Measurements from ENCODE around the gene TSSK2.
"Not testable (repeated sequence)": the region's sequence is repeated elsewhere in the genome, so short reads cannot be mapped to it uniquely, and the experiment has no call there.

The TSSK2 gene

DNA sequence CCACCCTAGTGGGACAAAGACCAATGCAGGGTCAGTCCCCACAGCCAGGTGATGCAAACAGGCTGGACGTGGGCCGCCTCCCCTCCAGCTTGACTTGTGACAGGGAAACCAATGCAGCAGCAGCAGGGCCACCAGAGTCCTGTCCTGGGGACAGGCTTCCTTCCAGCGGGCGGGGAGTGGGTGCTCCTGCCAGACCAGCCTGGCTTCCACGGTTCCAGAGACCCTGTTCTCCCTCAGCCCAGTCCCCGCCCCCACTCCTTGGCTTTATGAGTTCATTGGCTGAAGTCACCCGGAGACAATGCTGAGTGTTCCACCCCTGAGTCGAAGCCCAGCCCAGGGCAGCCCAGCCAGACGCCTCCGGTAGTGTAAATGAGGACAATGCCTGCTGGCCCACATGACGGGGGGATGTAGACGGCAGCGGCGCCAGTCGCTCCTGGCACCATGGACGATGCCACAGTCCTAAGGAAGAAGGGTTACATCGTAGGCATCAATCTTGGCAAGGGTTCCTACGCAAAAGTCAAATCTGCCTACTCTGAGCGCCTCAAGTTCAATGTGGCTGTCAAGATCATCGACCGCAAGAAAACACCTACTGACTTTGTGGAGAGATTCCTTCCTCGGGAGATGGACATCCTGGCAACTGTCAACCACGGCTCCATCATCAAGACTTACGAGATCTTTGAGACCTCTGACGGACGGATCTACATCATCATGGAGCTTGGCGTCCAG lies at the start of gene TSSK2:
Gene TSSK2, plus strand, starts transcription at position 350 of the 726 bp plus-strand sequence. Its CDS starts 92 bp downstream, at position 442.
- no peak for DNase-seq (ENCODE audit: low read depth in 2 of 2)

DNA sequence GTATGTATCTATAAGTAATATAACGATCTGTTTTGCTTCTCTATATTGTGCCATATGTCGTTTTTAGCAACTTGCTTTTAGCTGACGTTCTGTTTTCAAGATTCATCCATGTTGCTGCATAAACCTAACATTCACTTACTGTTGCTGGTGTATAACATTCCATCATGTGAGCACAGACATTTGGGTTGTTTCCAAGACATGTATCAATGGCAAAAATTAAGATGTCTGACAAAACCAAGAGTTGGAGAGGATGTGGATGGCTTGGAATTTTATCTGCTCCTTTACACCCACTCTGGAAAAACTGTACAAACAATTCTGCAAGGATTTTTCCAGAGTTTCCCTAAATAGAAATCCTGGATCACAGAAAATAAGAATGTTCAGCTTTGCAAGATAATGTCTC lies 49.8 kb upstream of the TSSK2 start:
- DNase-seq (ENCODE audit: low read depth in 2 of 2) = no peak

DNA sequence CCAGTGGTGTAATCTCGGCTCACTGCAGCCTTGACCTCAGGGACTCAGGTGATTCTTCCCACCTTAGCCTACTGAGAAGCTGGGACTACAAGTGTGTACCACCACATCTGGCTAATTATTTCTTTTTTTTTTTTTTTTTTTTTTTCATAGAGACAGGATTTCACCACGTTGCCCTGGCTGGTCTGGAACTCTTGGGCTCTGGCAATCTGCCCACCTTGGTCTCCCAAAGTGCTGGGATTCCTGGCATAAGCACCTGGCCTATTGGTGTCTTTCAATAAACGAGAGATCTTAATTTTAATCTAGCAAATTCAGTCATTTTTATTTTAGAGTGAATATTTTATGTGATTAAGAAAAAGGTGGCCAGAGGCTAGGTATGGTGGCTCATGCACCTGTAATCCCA lies 49.0 kb upstream of the TSSK2 start:
- DNase-seq (ENCODE audit: low read depth in 2 of 2) = no peak

DNA sequence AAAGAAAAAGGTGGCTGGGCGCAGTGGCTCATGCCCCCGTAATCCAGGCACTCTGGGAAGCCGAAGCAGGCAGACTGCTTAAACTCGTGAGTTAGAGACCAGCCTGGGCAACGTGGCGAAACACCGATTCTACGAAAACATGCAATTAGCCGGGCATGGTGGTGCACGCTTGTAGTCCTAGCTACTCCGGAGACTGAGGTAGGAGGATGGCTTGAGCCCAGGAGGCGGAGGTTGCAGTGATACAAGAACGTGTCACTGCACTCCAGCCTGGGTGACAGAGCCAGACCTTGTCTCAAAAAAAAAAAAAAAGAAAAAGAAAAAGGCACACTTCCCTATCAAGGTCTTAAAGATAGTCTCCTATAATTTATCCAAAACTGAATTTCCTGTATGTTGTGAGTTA lies 48.3 kb upstream of the TSSK2 start:
- DNase-seq (ENCODE audit: low read depth in 2 of 2) = no peak

DNA sequence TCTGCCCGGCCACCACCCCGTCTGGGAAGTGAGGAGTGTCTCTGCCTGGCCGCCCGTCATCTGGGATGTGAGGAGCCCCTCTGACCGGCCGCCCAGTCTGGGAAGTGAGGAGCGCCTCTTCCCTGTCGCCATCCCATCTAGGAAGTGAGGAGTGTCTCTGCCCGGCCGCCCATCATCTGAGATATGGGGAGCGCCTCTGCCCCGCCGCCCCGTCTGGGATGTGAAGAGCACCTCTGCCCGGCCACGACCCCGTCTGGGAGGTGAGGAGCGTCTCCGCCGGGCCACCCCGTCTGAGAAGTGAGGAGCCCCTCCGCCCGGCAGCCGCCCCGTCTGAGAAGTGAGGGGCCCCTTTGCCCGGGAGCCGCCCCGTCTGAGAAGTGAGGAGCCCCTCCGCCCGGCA lies 47.0 kb upstream of the TSSK2 start:
- DNase-seq (ENCODE audit: low read depth in 2 of 2) = not testable (repeated sequence)

DNA sequence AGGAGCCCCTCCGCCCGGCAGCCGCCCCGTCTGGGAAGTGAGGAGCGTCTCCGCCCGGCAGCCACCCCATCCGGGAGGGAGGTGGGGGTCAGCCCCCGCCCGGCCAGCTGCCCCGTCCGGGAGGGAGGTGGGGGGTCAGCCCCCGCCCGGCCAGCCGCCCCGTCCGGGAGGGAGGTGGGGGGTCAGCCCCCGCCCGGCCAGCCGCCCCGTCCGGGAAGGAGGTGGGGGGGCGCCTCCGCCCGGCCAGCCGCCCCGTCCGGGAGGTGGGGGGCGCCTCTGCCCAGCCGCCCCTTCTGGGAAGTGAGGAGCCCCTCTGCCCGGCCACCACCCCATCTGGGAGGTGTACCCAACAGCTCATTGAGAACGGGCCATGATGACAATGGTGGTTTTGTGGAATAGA lies 46.5 kb upstream of the TSSK2 start:
- DNase-seq (ENCODE audit: low read depth in 2 of 2) = not testable (repeated sequence)

DNA sequence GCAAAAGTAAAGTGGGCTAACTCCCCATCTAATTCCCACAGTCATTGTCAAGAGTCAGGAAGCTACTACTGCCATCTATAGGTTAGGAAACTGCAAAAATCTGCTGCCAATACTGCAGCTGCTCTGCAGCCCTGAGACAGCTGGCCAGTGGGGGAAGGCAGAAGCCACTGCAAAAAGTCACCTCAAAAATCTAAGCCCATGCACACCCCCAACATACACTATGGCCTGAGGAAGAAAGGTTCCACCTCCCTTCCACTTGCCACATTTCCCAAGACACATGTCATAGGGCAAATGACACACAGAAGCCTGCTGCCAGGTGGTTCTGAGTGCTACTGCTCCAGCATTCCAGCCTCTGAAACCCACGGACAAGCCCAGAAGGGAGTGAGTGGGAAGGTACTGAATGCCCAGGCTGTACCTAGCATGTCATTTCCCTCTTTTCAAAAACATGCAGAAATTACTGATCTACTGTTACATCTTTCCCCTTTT lies 45.8 kb upstream of the TSSK2 start:
- no peak for DNase-seq (ENCODE audit: low read depth in 2 of 2)

DNA sequence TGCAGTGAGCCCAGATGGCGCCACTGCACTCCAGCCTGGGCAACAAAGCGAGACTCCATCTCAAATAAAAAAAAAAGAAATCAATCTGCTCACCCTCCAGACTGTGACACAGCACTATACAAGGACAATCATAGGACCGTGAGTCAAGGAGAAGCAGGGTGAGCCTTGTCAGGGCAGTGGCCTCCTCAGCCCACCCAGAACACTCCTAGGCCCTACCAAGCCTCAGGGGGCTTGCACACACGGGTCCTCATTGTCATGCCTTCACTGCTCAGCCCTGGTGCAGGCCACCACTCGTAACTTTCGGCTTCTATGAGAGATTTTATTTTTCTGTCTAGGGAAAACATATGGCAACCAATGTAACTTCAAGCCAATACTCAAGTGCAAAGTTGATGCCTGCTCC lies 44.7 kb upstream of the TSSK2 start:
- no peak for DNase-seq (ENCODE audit: low read depth in 2 of 2)

DNA sequence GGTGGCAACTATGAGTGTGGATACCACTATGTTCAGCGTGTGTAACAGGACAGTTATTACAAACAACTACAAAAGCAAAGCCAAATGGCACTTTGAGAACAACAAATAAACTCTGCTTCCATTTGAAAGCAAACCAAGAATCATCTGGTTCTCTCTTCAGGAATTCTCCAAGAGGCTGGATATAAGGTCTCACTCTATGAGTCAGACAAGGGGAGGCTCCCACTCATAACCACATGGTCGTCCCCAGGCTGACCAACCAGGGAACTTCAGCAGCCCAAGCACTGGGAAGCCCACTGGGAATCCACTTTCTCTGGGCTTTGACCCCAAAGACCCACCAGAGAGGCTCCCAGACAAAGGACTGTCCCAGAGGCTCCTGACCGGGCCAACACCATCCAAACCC lies 44.2 kb upstream of the TSSK2 start:
- no peak for DNase-seq (ENCODE audit: low read depth in 2 of 2)

DNA sequence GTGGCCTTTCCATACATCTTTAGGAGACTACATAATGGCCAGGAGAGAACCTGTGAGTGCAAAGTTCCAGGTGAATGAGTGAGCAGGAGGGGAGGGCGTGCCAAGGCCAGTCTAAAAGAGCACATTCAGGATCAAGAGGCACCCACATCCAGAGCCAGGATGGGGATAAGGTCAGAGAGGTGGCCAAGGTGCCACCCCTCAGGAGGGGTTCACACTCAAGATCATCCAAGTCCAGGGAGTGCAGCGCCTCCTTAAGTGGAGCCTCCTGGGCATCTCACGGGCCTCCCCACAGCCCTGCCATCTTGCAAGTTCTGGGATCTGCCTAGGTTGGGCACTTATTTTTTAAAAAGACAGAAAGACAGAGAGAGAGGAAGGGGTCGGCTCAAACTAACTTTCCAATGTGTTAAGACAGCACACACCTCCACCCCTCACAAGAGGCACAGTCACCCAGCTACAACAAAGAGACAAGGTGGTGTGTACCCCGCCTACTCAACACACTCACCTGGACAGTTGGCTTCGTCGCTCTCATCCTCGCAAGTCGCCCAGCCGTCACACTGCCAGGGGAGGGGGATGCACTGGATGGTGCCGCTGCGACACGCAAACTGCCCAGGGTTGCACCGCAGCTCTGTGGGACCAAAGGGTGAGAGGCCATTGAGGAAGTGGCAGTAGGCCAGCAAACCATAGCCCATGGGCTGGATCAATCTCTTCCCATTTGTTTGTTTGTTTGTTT lies 42.1 kb upstream of the TSSK2 start:
- DNase-seq (ENCODE audit: low read depth in 2 of 2) = no peak

DNA sequence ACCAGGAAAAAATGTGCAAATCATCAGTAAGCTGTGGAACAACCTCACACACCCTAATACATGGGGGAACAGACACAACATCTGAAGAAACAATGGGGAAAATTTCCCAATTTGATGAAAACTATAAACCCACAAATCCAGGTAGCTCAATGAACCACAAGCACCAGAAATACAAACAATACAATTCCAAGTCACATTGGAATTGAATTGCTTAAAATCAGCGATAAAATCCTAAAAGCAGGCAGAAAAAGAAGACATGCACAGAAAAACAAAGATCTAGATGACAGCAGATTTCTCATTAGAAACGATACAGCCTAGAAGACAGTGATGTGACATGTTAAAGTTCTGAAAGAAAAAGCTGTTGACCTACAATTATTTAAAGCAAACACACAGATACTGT lies 40.9 kb upstream of the TSSK2 start:
- no peak for DNase-seq (ENCODE audit: low read depth in 2 of 2)

DNA sequence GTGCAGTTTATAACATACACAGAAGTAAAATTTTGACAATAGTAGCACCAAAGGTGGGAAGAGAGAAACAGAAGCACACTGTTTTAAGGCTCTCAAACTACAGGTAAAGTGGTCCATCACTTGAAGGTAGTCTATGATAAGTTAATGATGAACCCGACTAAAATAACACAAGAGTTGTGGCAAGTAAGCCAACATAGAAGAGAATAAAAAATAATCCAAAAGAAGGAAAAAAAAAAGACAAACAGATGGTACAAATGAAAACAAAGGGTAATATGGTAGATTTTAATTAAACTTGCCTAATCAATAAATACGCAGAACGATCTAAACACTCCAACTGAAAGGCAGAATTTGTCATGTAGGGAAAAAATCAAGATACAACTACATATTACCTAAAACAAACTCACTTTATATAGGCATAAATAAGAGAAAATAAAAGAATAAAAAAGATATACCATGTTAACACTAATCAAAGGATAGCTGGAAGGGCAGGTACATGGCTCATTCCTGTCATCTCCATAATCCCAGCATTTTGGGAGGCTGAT lies 40.5 kb upstream of the TSSK2 start:
- DNase-seq (ENCODE audit: low read depth in 2 of 2) = no peak

DNA sequence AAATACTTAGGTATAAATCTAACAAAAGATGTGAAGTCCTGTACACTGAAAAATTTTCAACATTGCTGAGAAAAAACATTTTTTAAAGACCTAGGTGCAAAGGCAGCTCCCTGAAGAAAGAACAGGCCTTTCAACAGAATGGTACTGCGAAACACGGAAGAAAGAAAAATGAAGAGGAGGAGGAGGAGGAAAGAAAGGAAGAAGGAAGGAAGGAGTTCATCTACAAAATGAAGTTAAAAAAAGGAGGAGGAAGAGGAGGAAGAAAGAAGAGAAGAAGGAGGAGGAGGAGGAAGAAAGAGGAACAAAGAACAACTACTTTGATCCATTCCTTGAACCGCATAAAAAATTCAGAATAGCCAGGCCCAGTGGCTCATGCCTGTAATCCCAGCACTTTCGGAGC lies 38.4 kb upstream of the TSSK2 start:
- DNase-seq (ENCODE audit: low read depth in 2 of 2) = no peak

DNA sequence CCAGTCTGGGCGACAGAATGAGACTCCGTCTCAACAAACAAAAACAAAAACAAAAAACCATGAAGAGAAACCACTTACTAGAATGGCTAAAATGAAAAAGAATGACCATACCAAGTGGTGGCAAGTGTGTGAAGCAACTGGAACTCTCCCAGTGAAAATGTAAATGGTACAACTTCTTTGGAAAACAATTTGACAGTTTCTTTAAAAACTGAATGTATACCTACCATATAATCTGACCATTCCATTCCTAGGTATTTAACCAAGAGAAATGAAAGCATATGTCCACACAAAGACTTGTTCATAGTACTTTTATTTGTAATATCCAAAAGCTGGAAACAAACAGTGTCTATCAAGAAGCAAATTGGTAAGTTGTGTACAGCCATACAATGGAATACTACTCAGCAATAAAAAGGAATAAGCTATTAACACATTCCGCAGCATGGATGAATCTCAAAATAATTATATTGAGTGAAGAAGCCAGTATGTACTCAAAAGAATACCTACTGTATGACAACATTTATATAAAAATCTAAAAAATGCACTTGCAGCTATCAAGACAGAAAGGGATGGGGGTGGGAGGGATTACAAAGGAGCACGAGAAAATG lies 36.6 kb upstream of the TSSK2 start:
- no peak for DNase-seq (ENCODE audit: low read depth in 2 of 2)

DNA sequence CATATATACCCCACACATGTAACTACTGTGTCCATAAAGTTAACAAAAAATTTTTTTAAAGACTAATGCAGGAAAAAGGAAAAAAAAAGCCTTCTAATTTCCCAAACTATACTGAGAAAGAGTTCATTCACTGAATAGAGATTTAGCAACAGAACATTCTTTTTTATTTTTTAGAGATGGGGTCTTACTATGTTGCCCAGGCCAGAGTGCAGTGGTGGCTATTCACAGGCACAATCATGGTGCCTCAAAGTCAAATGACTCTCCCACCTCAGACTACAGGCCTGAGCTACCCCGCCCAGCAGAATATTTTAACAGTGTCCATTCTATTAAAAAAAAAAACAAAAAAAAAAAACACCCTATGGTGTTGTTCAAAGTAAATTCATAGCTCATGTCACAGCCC lies 34.6 kb upstream of the TSSK2 start:
- DNase-seq (ENCODE audit: low read depth in 2 of 2) = no peak

DNA sequence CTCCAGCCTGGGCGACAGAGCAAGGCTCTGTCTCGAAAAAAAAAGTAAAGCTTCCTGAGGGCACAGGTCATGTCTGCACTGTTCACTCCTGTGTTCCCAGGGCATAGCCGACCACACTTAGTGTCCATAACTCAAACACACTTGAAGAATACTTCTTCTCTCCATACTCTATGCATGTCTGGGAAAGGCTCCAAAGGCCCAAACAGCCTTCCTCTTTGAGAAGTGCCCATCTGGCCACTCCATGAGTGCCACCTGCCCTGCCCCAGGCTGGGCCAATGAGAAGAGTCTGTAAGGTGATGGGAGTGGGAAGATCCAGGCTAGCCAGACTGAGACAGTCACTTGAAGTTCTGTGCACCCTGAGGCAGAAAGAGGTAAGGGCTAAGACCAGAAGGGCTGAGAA lies 33.6 kb upstream of the TSSK2 start:
- no peak for DNase-seq (ENCODE audit: low read depth in 2 of 2)

DNA sequence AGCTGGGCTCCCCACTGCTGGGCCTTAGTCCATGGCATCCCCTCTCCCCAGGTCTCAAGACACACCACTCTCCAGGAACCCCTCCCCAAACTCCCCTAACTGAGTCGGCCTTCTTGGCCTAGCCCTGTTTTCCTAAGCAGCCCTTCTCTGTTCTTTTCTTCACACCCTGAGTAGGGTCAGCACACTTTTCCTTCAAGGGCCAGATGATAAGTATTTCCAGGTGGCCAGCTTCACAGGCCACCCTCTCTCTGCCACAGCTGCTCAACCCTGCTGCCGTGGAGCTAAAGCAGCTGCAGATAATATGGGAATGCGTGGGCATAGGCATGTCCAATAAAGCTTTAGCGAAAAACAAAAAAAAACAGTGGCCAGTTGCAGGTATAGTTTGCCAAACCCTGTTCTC lies 33.0 kb upstream of the TSSK2 start:
- no peak for DNase-seq (ENCODE audit: low read depth in 2 of 2)

DNA sequence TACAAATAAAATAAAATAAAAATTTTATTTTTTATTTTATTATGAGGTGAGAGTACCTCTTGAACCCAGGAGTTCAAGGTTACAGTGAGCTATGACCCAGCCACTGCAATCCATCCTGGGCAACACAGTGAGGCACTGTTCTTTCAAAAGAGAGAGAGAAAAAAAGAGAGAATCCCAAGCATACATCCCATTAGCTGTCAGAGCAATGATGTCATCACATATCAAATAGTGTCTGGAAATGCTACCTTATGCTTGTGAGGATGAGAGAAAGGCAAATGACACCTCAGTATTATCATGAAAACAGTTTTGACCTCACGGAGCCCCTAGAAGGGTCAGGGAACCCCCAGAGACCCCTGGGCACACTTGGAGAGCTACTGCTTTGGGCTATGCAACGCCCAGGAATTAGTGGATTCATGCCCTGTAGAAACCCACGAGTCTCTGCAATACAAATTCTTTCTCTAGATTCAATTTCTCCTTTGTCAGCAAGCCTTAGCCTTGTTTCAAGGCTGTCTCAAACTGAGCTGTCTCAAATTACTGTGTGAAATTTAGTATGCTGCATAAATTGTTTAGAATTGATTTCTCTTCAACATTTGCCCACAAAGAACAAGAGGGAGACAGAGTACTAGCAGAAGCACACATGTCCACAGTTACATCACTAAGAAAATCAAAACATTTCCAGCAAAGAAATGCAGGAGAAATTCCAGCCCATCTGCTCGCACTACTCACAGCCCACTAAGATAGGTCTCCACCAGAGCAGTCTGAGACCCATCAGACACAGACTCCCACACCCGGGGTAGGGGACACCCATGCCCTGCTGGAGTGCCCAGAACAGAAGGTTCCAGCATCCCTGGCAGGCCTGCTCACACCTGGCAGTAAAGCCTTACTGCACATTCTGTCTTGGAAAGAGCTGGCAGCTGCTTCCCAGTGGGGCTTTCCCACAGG lies 27.0 kb upstream of the TSSK2 start:
- DNase-seq (ENCODE audit: low read depth in 2 of 2) = no peak

DNA sequence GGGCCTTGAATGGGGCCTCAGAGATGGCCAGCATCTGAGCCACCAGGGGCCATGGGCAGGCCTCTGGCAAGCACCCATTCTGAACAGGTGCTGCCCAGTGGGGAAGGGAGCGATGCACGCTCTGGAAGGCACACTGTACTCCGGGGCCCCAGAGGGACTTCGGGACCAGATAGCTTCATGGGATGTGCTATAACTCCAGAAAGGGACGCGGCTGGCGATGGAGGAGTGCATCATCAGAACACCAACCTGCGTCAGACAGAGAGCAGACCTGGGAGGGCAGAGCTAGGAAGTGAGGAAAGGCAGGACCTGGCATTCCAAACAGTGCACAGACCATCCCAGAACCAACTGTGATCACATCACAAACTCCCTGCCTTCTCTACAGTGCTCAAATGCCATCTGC lies 25.7 kb upstream of the TSSK2 start:
- DNase-seq (ENCODE audit: low read depth in 2 of 2) = no peak

DNA sequence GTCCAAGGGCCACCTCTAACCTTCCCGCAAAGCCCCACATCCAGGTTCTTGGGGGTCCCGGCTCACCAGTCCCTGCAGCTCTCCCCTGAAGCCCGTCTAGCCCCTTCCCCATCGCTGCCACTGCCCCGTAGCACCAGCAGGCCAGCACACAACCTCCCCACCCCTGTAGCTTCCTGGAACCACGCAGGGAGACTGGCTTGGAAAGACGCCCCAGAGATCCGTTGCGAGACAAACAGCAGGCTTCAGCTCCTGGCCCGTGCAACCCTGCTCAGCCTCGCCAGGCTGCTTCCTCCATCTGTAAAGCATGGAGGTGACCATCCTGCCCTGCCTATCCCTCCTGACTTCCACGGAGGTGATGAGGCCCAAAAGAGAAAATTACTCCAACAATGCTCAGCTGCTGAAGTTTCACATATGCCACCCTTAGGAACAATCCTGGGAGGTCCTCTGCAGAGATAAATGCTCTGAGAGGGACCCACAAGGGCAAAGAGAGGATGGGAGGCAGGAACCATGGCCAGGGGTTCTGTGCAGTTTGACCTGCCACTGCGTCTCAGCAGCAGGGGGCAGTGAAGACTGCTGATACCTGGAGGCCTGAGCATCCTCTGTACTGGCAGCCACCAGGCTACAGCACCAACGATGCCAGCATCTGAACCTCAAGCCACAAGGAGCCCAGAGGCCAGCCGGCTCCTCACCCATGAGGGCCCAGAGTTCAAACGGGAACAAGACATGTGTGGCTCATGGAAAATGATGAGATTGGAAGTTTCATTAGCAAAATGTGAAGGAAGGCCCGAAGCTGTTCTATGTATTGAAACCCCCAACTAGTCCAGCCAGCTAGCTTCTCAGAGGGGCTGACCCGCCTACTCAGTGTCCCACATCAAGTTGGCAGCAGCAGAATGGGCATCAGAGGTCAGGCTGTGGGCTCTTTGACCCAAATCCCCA lies 25.0 kb upstream of the TSSK2 start:
- DNase-seq (ENCODE audit: low read depth in 2 of 2) = peak in 1 of 2 donors; percentile 24

All from stimulated activated CD4-positive, alpha-beta T cell treated with anti-CD3 and anti-CD28 coated beads, Interleukin-1b, Interleukin-23, amount 100 ng/mL, for 1 hour (primary cell).